ENCODE data around the gene CSMD2.

DNA sequence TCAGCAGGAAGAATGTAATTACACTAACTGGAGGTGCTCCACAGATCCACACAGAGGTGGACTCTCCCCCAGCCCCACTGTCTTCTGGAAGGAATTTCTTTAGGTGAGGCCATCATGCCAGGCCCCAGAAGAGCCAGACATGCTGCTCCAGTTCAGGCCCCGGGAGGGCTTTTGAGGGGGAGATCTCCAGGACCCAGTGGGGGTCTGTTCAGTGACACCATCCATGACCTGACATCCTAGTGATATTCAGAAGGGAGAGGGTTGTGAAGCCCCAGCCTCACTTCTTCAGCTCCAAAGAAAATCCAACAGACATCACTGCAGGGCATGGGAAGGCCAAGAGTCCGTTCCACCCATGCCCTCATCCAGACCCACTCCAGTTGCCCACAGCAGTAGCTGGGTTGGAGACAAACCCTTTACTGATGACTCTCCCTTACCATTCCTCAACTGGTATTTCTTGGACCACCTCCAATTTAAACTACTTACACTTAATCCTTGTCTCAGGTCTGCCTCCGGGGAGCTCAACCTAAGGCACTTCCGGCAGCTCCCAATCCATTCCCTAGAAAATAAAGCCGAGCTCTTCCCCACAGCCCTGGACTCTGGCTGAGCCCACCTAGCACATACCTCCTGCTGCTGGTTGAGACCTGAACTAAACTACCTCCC lies 39.2 kb downstream of the CSMD2 start:
- TF ChIP-seq, protein P1, sequence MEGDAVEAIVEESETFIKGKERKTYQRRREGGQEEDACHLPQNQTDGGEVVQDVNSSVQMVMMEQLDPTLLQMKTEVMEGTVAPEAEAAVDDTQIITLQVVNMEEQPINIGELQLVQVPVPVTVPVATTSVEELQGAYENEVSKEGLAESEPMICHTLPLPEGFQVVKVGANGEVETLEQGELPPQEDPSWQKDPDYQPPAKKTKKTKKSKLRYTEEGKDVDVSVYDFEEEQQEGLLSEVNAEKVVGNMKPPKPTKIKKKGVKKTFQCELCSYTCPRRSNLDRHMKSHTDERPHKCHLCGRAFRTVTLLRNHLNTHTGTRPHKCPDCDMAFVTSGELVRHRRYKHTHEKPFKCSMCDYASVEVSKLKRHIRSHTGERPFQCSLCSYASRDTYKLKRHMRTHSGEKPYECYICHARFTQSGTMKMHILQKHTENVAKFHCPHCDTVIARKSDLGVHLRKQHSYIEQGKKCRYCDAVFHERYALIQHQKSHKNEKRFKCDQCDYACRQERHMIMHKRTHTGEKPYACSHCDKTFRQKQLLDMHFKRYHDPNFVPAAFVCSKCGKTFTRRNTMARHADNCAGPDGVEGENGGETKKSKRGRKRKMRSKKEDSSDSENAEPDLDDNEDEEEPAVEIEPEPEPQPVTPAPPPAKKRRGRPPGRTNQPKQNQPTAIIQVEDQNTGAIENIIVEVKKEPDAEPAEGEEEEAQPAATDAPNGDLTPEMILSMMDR (IDR thresholded peaks at IDR 0.05), result no peak
- no peak for TF ChIP-seq POLR2A (IDR thresholded peaks at IDR 0.05)
